Naive thymus-derived CD4-positive, alpha-beta T cell (primary cell): ENCODE data around the gene ARMC7. TPM values are rescaled to one million over a fixed set of nuclear protein-coding genes. Genes with fewer than 3 reads are reported as not detected.

ENCODE experiments used
- ATAC-seq: fragments of 150-1000 bp; cut with Tn5 transposase; 2 replicates; pipeline ENCODE4 v1.10.0; 2021; ENCODE audit warnings: mild to moderate bottlenecking, moderate library complexity
- CTCF ChIA-PET: fragments of 350-600 bp; sonication (Branson Sonifier 250); formaldehyde crosslinking; loops from one replicate; lab custom pipeline; 2021; ENCODE audit warnings: antibody characterized with exemption; lab: Charles Lee
- POLR2A ChIA-PET: fragments of 350-600 bp; sonication (Branson Sonifier 250); formaldehyde crosslinking; loops from one replicate; lab custom pipeline; 2021; ENCODE audit warnings: antibody characterized with exemption, inconsistent platforms; lab: Charles Lee
- DNase-seq, 9 donors: peaks; one replicate each; pipeline versions ENCODE4 v3.0.0 to v3.0.0-alpha.2; 2020 to 2022; ENCODE audit warnings: mixed read lengths in 1 of 9
- H3K27ac ChIP-seq: one replicate; pipeline ENCODE4 v1.7.0; 2013; ENCODE audit warnings: mild to moderate bottlenecking, low read depth, low read length, moderate library complexity
- H3K27me3 ChIP-seq, 2 donors: one replicate each; pipeline ENCODE4 v1.7.0; 2013; ENCODE audit warnings: low read length in 2 of 2, mild to moderate bottlenecking in 2 of 2, moderate library complexity in 2 of 2; ENCODE audit not compliant: control insufficient read depth in 2 of 2, insufficient read depth in 2 of 2
- H3K36me3 ChIP-seq, 3 experiments: 1 replicate in 2 of 3; 2 replicates in 1 of 3; pipeline ENCODE4 v1.7.0; 2013; ENCODE audit warnings: low read length in 3 of 3, mild to moderate bottlenecking in 3 of 3, moderate library complexity in 1 of 3; ENCODE audit not compliant: insufficient read depth in 3 of 3, control insufficient read depth in 2 of 3
- H3K4me1 ChIP-seq, 2 donors: one replicate each; pipeline ENCODE4 v1.7.0; 2013; ENCODE audit warnings: low read length in 2 of 2, mild to moderate bottlenecking in 2 of 2, moderate library complexity in 1 of 2; ENCODE audit not compliant: control insufficient read depth in 2 of 2, insufficient read depth in 2 of 2
- H3K4me3 ChIP-seq: 2 replicates; pipeline ENCODE4 v1.7.0; 2013; ENCODE audit warnings: mild to moderate bottlenecking, low read length
- H3K9me3 ChIP-seq, 3 experiments: 1 replicate in 2 of 3; 2 replicates in 1 of 3; pipeline ENCODE4 v1.7.0; 2013; ENCODE audit warnings: low read length in 3 of 3; ENCODE audit not compliant: control insufficient read depth in 2 of 3
- H3K27ac Mint-ChIP-seq, 9 donors: one replicate each; pipeline ENCODE4 v1.8.0; 2020 to 2022; ENCODE audit warnings: mixed read lengths in 9 of 9, mild to moderate bottlenecking in 8 of 9, moderate library complexity in 5 of 9, inconsistent platforms in 2 of 9
- H3K27me3 Mint-ChIP-seq, 5 donors: one replicate each; pipeline ENCODE4 v1.8.0; 2021 to 2022; ENCODE audit warnings: mixed read lengths in 5 of 5, mild to moderate bottlenecking in 1 of 5
- H3K36me3 Mint-ChIP-seq, 5 donors: one replicate each; pipeline ENCODE4 v1.8.0; 2020 to 2022; ENCODE audit warnings: mixed read lengths in 5 of 5, mild to moderate bottlenecking in 3 of 5, inconsistent platforms in 1 of 5
- H3K4me1 Mint-ChIP-seq, 7 donors: one replicate each; pipeline ENCODE4 v1.8.0; 2020 to 2022; ENCODE audit warnings: mixed read lengths in 7 of 7, mild to moderate bottlenecking in 3 of 7, inconsistent platforms in 1 of 7
- H3K4me3 Mint-ChIP-seq, 10 donors: one replicate each; pipeline ENCODE4 v1.8.0; 2020 to 2022; ENCODE audit warnings: mild to moderate bottlenecking in 10 of 10, mixed read lengths in 10 of 10, moderate library complexity in 6 of 10, inconsistent platforms in 2 of 10
- H3K9me3 Mint-ChIP-seq, 11 donors: one replicate each; pipeline ENCODE4 v1.8.0; 2020 to 2022; ENCODE audit warnings: mixed read lengths in 11 of 11, mild to moderate bottlenecking in 4 of 11, inconsistent platforms in 1 of 11, moderate library complexity in 1 of 11
- intact Hi-C, 2 donors: fragments of 100-400 bp; cut with micrococcal nuclease; formaldehyde crosslinking; loops; one replicate each; pipeline ENCODE4 v1.15.1; 2023
- polyA plus RNA-seq, 2 donors: library from polyadenylated mRNA; unstranded; fragments of 300-500 nt; fragmentation: Illumina TruSeq; gene quantifications; one replicate each; pipeline ENCODE4 v1.2.3, GENCODE V29; 2021
- total RNA-seq, 6 experiments: library from RNA in 5 of 6; stranded (reverse) in 5 of 6; gene quantifications; 1 replicate in 5 of 6; 2 replicates in 1 of 6; pipeline ENCODE4 v1.2.3 and lab custom pipeline; 2021 to 2026

ARMC7 gene
- total RNA-seq (10 to 100 TPM in 4 of 5 experiments, 1 to 10 TPM in 1; 5.8 to 18.9 (median 17.8) TPM), polyA plus RNA-seq (1 to 10 TPM; 1.8 to 4.4 TPM), total RNA-seq (lab: John Stamatoyannopoulos, UW) (6.2 reads per million, percentile 27 among the genes with 10 or more reads in this experiment)

DNA sequence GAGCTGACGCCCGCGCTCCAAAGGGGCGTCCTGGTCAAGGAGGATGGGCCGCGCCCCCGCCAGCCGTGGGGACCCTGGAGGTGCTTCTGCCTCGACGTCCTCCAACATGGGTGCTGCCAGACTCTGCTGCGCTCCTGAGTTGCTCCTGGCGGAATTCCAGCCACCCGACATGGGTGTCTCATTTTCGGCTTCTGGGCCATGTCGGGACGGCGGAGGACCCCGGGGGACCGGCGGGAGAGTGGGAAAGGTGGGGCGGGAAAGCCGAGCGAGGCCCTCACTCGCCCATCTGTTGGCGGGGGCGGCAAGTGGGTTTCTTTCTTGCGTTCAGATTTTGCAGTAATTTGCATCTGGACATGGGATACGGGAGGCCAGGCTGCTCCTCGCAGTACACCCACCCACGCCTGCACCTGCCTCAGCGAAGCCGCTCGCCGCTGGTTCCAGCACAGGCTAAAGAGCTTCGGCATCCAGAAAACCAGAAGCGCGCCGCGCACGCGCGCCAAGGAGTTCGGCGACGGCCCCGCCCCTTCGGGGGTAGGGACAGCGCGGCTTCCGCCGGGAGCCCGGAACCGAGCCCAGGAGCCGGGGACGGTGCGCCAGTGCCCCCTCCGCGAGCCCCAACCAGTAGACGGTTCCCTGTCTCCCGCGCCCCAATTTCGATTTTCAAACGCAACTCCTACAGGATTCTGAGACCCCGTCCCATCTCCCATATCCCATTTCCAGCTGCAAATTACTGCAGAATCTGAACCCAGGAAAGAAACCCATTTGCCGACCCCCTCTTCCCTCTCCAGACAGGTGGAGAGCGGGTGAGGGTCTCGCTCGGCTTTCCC, at the start of gene ARMC7:
TSS of gene ARMC7 (plus strand) at position 563 of the 827 bp plus-strand sequence. CDS start 320 bp downstream, outside the sequence.
- ChIA-PET CTCF (interaction anchor here (1.0 to 9.3 kb wide), 4 partner anchors 22 to 93 kb away, joined by 3 to 136 read pairs (median 4); partner anchors contain the start of genes NT5C and NUP85), POLR2A (interaction anchor here (0.5 to 2.6 kb wide), 18 partner anchors 12 to 656 kb away, joined by 3 to 19 read pairs (median 4); partner anchors contain the start of genes MRPL58, NT5C, NUP85 and SLC16A5)
- Histone ChIP-seq H3K4me1 (peaks cover 19 to 20% of the 10 kb centered on the region in 2 donors), H3K36me3 (no peaks in the 10 kb centered on the region), H3K9me3 (no peaks in the 10 kb centered on the region), H3K27ac (peak within 1 kb of the TSS; percentile 75), H3K27me3 (no peaks in the 10 kb centered on the region), H3K4me3 (peak within 1 kb of the TSS; percentile 81)
- Mint-ChIP-seq H3K4me1 (peaks cover 21 to 41% (median 34%) of the 10 kb centered on the region in 7 donors), H3K27me3 (no peaks in the 10 kb centered on the region), H3K4me3 (peak within 1 kb of the TSS; percentile 72 to 94 (median 89)), H3K27ac (peak within 1 kb of the TSS; percentile 68 to 93 (median 85)), H3K36me3 (peaks cover 5 to 17% (median 7%) of the 10 kb centered on the region in 5 donors), H3K9me3 (no peaks in the 10 kb centered on the region)
- peak; percentile 90 for ATAC-seq
- peak; percentile 79 to 96 (median 86) for DNase-seq
- intact Hi-C loops = loop anchor here (1.0 to 5.0 kb wide), 12 partner anchors 22 to 303 kb away; partner anchors contain the start of genes NT5C (in 2 of the 2), ATP5PD (in 1 of the 2), GRB2 (in 1 of the 2) and JPT1 (in 1 of the 2)

DNA sequence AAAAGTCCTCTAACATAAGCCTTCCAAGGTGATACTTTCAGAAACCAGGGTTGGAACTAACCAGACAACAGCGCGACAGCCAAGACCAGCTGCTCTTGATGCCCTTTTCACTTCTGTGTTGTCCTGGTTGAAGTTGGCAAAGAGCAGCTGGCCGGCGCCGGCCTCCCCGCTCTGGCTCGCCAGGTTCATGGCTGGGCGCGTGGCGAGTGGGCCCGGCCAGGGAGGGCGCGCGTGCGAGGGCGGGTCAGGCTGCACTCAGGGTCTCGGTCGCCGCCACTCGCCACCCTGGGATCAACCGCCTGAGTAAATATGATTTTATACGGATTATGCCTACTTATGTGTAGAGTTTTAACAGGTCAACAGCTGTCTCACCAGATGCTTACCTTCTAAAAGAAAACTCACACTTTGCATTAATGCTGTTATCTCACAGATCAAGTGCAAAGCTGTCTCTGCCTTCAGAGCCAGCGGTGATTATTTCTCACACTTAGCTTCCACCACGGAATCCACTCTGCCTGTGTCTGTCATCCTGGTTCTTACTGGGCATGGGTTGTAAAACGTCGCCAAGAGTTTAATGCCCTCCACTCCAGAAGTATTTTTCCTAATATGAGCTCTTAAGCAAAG, 49.2 kb upstream of the ARMC7 start:
- no peaks in the 10 kb centered on the region for H3K27me3 Mint-ChIP-seq
- Histone ChIP-seq H3K27ac (no peak overlapping the region), H3K36me3 (peaks cover 0 to 59% (median 3%) of the 10 kb centered on the region in 3 experiments), H3K4me1 (no peaks in the 10 kb centered on the region), H3K9me3 (no peaks in the 10 kb centered on the region), H3K27me3 (no peaks in the 10 kb centered on the region), H3K4me3 (no peak overlapping the region)
- intact Hi-C loops = loop anchor here (1.0 kb wide), 4 partner anchors 54 to 352 kb away; no protein-coding TSS in a partner anchor
- no peaks in the 10 kb centered on the region for H3K9me3 Mint-ChIP-seq
- ATAC-seq (no peak), DNase-seq (no peak)
- H3K4me3 Mint-ChIP-seq = no peak overlapping the region
- peak overlapping the region in 6 of 9 donors; percentile 72 to 91 (median 82) for H3K27ac Mint-ChIP-seq
- H3K36me3 Mint-ChIP-seq = peaks cover 0 to 38% (median 5%) of the 10 kb centered on the region in 5 donors
- POLR2A ChIA-PET = interaction anchor here (0.6 to 2.7 kb wide), 19 partner anchors 10 to 141 kb away, joined by 3 to 18 read pairs (median 3); partner anchors contain the start of genes ARMC7, ATP5PD, KCTD2 and MRPL58
- H3K4me1 Mint-ChIP-seq = peaks cover 0 to 31% (median 23%) of the 10 kb centered on the region in 7 donors
- CTCF ChIA-PET = interaction anchor here (0.6 to 4.2 kb wide), 25 partner anchors 9 to 352 kb away, joined by 3 to 41 read pairs (median 5); partner anchors contain the start of genes ATP5PD, HID1, KCTD2 and MRPL58

GRCh38 chr17:75061055-75061438, 48.7 kb upstream of the ARMC7 start:
- CTCF ChIA-PET = interaction anchor here (0.7 to 4.2 kb wide), 10 partner anchors 9 to 141 kb away, joined by 3 to 41 read pairs (median 11); partner anchors contain the start of genes ATP5PD, KCTD2 and MRPL58
- Mint-ChIP-seq H3K27ac (peak overlapping the region in 1 of 9 donors; percentile 36), H3K36me3 (peaks cover 0 to 38% (median 5%) of the 10 kb centered on the region in 5 donors), H3K27me3 (no peaks in the 10 kb centered on the region), H3K9me3 (no peaks in the 10 kb centered on the region), H3K4me3 (no peak overlapping the region), H3K4me1 (peaks cover 3 to 36% (median 24%) of the 10 kb centered on the region in 7 donors)
- no peaks in the 10 kb centered on the region for H3K27me3 ChIP-seq
- intact Hi-C loops = no loop called here
- H3K36me3 ChIP-seq = peaks cover 0 to 58% (median 3%) of the 10 kb centered on the region in 3 experiments
- H3K4me3 ChIP-seq = no peak overlapping the region
- H3K9me3 ChIP-seq = no peaks in the 10 kb centered on the region
- H3K4me1 ChIP-seq = no peaks in the 10 kb centered on the region
- POLR2A ChIA-PET = interaction anchor here (0.8 to 2.5 kb wide), 10 partner anchors 11 to 112 kb away, joined by 3 to 17 read pairs (median 4); partner anchors contain the start of genes ARMC7 and MRPL58
- no peak overlapping the region for H3K27ac ChIP-seq
- DNase-seq (no peak), ATAC-seq (no peak)

GRCh38 chr17:75061618-75062017, 48.2 kb upstream of the ARMC7 start:
- Histone ChIP-seq H3K9me3 (no peaks in the 10 kb centered on the region), H3K4me1 (no peaks in the 10 kb centered on the region), H3K27me3 (no peaks in the 10 kb centered on the region), H3K27ac (no peak overlapping the region), H3K4me3 (no peak overlapping the region), H3K36me3 (peaks cover 0 to 52% (median 3%) of the 10 kb centered on the region in 3 experiments)
- Mint-ChIP-seq H3K27ac (peak overlapping the region in 2 of 9 donors; percentile 13 to 55), H3K27me3 (no peaks in the 10 kb centered on the region), H3K4me1 (peaks cover 7 to 36% (median 23%) of the 10 kb centered on the region in 7 donors), H3K9me3 (peaks cover 0 to 2% (median 0%) of the 10 kb centered on the region in 11 donors), H3K36me3 (peaks cover 0 to 38% (median 7%) of the 10 kb centered on the region in 5 donors), H3K4me3 (no peak overlapping the region)
- ATAC-seq (no peak), DNase-seq (no peak)
- intact Hi-C loops = no loop called here
- CTCF ChIA-PET = interaction anchor here (0.9 to 4.2 kb wide), 8 partner anchors 40 to 140 kb away, joined by 4 to 41 read pairs (median 15); partner anchors contain the start of gene MRPL58
- POLR2A ChIA-PET = interaction anchor here (0.8 to 2.5 kb wide), 6 partner anchors 10 to 63 kb away, joined by 3 to 17 read pairs (median 4); partner anchors contain the start of genes ARMC7, MRPL58 and SLC16A5

- peaks cover 0 to 51% (median 3%) of the 10 kb centered on the region in 3 experiments for H3K36me3 ChIP-seq
- no peaks in the 10 kb centered on the region for H3K27me3 ChIP-seq
- no peak for ATAC-seq
- Mint-ChIP-seq H3K9me3 (peaks cover 0 to 2% (median 0%) of the 10 kb centered on the region in 11 donors), H3K4me1 (peaks cover 13 to 45% (median 30%) of the 10 kb centered on the region in 7 donors), H3K27me3 (no peaks in the 10 kb centered on the region), H3K4me3 (no peak overlapping the region), H3K36me3 (peaks cover 0 to 38% (median 7%) of the 10 kb centered on the region in 5 donors), H3K27ac (peak overlapping the region in 1 of 9 donors; percentile 13)
- no peaks in the 10 kb centered on the region for H3K9me3 ChIP-seq
- H3K27ac ChIP-seq = no peak overlapping the region
- no peak overlapping the region for H3K4me3 ChIP-seq
- intact Hi-C loops = no loop called here
- CTCF ChIA-PET = interaction anchor here (0.6 to 4.2 kb wide), 3 partner anchors 51 to 115 kb away, joined by 3 to 41 read pairs (median 5); no protein-coding TSS in a partner anchor
- DNase-seq = no peak
- POLR2A ChIA-PET = interaction anchor here (1.9 kb wide), 1 partner anchor 48 kb away, joined by 4 read pairs; no protein-coding TSS in a partner anchor
- H3K4me1 ChIP-seq = peaks cover 7 to 9% of the 10 kb centered on the region in 2 donors
Observed at GRCh38 chr17:75063201-75063600, 46.6 kb upstream of the ARMC7 start.
